ENCODE data around the gene RRP7A.

DNA sequence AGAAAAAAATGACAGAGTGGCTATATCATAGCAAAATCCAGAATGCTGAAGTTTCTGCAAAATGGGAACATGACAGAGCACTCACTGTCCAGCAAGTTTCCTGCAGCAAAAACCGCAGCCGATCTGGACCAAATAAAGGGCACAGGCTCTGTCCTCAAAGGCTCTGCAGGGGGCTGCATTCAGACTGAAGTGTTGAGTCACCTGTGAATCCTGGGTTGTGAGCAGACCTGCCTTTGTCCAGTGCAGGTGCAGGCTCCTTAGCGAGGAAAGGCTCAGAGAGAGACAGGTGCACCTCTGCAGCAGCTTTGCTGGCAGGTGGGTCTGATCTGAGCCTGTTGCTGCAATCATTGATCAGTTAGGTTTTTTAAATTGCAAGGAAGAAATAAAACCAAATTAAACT, 58.1 kb downstream of the RRP7A start:
- no peak for TF ChIP-seq CTCF (IDR thresholded peaks at IDR 0.05)
- no peak for TF ChIP-seq POLR2A (IDR thresholded peaks at IDR 0.05)
